B cell (primary cell): ENCODE measurements around the gene ARFGAP2. TPM values are rescaled to one million over a fixed set of nuclear protein-coding genes. Genes with fewer than 3 reads are reported as not detected.

Source experiments
- ATAC-seq: fragments of 200-7000 bp; cut with Tn5 transposase; one replicate; pipeline ENCODE4 v1.10.0; 2021; ENCODE audit warnings: low read depth, mild to moderate bottlenecking, moderate number of reproducible peaks, moderate library complexity
- CTCF ChIA-PET: fragments of 350-600 bp; sonication (Branson Sonifier 250); formaldehyde crosslinking; loops from one replicate; lab custom pipeline; 2021; ENCODE audit warnings: antibody characterized with exemption, inconsistent platforms; lab: Charles Lee
- POLR2A ChIA-PET: fragments of 350-600 bp; sonication (Branson Sonifier 250); formaldehyde crosslinking; loops from one replicate; lab custom pipeline; 2021; ENCODE audit warnings: antibody characterized with exemption; lab: Charles Lee
- DNase-seq: peaks from one replicate; pipeline ENCODE4 v3.0.0; 2013
- H2AFZ ChIP-seq: 2 replicates; pipeline ENCODE4 v1.6.1; 2012; ENCODE audit warnings: mild to moderate bottlenecking, low read depth, low read length; ENCODE audit not compliant: insufficient read depth, poor library complexity, severe bottlenecking
- H3K27ac ChIP-seq, 2 donors: 1 replicate in 1 of 2; 2 replicates in 1 of 2; pipeline ENCODE4 v1.5.1; 2012 to 2013; ENCODE audit warnings: low read length in 2 of 2, mild to moderate bottlenecking in 2 of 2, moderate library complexity in 1 of 2
- H3K27me3 ChIP-seq, 4 experiments: fragments of 200-600 bp in 1 of 4; sonication (generic) in 1 of 4; replicated peaks in 1 of 4; 1 replicate in 2 of 4; 2 replicates in 2 of 4; pipeline versions ENCODE4 v1.6.1 to v1.7.0; 2013 to 2016; ENCODE audit warnings: low read length in 3 of 4, mild to moderate bottlenecking in 2 of 4, mixed read lengths in 1 of 4, moderate library complexity in 1 of 4; ENCODE audit not compliant: insufficient read depth in 4 of 4, control insufficient read depth in 3 of 4; ENCODE audit errors: control extremely low read depth in 1 of 4
- H3K36me3 ChIP-seq, 2 experiments: replicated peaks in 1 of 2; 1 replicate in 1 of 2; 2 replicates in 1 of 2; pipeline versions ENCODE4 v1.6.1 to v1.7.1; 2013; ENCODE audit warnings: low read length in 1 of 2; ENCODE audit not compliant: insufficient read depth in 2 of 2, control insufficient read depth in 1 of 2; ENCODE audit errors: control extremely low read depth in 1 of 2, extremely low read depth in 1 of 2
- H3K4me1 ChIP-seq, 2 donors: fragments of 200-600 bp in 1 of 2; sonication (generic) in 1 of 2; 1 replicate in 1 of 2; 2 replicates in 1 of 2; pipeline versions ENCODE4 v1.5.1 to v1.6.1; 2013 to 2017; ENCODE audit warnings: low read length in 2 of 2; ENCODE audit not compliant: control insufficient read depth in 2 of 2, insufficient read depth in 2 of 2
- H3K4me2 ChIP-seq: replicated peaks from 2 replicates; pipeline ENCODE3; 2012; ENCODE audit warnings: mild to moderate bottlenecking, low read depth, low read length; ENCODE audit not compliant: poor library complexity, severe bottlenecking
- H3K4me3 ChIP-seq, 5 experiments: fragments of 200-600 bp in 1 of 5; sonication (generic) in 1 of 5; 1 replicate in 3 of 5; 2 replicates in 2 of 5; pipeline versions ENCODE4 v1.5.1 to v1.7.0; 2011 to 2016; ENCODE audit warnings: low read length in 4 of 5, mild to moderate bottlenecking in 4 of 5, low read depth in 2 of 5, control low read depth in 1 of 5, moderate library complexity in 1 of 5; ENCODE audit not compliant: insufficient read depth in 1 of 5; ENCODE audit errors: control extremely low read depth in 1 of 5, extremely low read depth in 1 of 5
- H3K79me2 ChIP-seq: fragments of 200-600 bp; sonication (generic); one replicate; pipeline ENCODE4 v1.6.0; 2016; ENCODE audit warnings: low read length; ENCODE audit not compliant: control insufficient read depth, insufficient read depth
- H3K9ac ChIP-seq: fragments of 200-600 bp; sonication (generic); 2 replicates; pipeline ENCODE4 v1.6.1; 2017; ENCODE audit warnings: mild to moderate bottlenecking, low read length, moderate library complexity
- H3K9me3 ChIP-seq, 3 donors: one replicate each; pipeline versions ENCODE4 v1.6.1 to v1.7.1; 2013; ENCODE audit warnings: low read length in 2 of 3; ENCODE audit not compliant: control insufficient read depth in 2 of 3, insufficient read depth in 1 of 3; ENCODE audit errors: control extremely low read depth in 1 of 3
- H4K20me1 ChIP-seq: 2 replicates; pipeline ENCODE4 v1.6.0; 2012; ENCODE audit warnings: mild to moderate bottlenecking, low read length; ENCODE audit not compliant: insufficient read depth, control insufficient read depth, poor library complexity, severe bottlenecking
- H3K27ac Mint-ChIP-seq: one replicate; pipeline ENCODE4 v1.8.0; 2021; ENCODE audit warnings: mixed read lengths
- H3K27me3 Mint-ChIP-seq: one replicate; pipeline ENCODE4 v1.8.0; 2021; ENCODE audit warnings: mixed read lengths
- H3K4me1 Mint-ChIP-seq: one replicate; pipeline ENCODE4 v1.8.0; 2021; ENCODE audit warnings: mixed read lengths
- H3K4me3 Mint-ChIP-seq: one replicate; pipeline ENCODE4 v1.8.0; 2021; ENCODE audit warnings: mixed read lengths
- H3K9me3 Mint-ChIP-seq: one replicate; pipeline ENCODE4 v1.8.0; 2022; ENCODE audit warnings: mixed read lengths; ENCODE audit not compliant: insufficient read depth
- WGBS: methylation state at CpG from one replicate; pipeline ENCODE4 v1.1.5; 2013; ENCODE audit warnings: missing lambda C conversion rate; ENCODE audit not compliant: insufficient coverage; 5-methylcytosine and 5-hydroxymethylcytosine counted together
- intact Hi-C: fragments of 100-400 bp; cut with micrococcal nuclease; formaldehyde crosslinking; loops from one replicate; pipeline ENCODE4 v1.10.0; 2022
- polyA plus RNA-seq: library from polyadenylated mRNA; depleted of rRNA; stranded (reverse); fragments of >200 nt; gene quantifications from 2 replicates; pipeline ENCODE4 v1.2.3, GENCODE V29; 2012
- total RNA-seq, 2 donors: library from RNA; stranded (reverse); fragments of 120-200 nt in 1 of 2; gene quantifications; 1 replicate in 1 of 2; 2 replicates in 1 of 2; pipeline versions ENCODE4 v1.2.3 to v1.2.4, GENCODE V29; 2013 to 2022
- TF ChIP-seq, protein P1 (sequence below): fragments of 200-600 bp; IDR thresholded peaks from one replicate; pipeline ENCODE4 v1.8.0; 2022; ENCODE audit warnings: antibody characterized with exemption, mild to moderate bottlenecking

ARFGAP2 gene
- total and polyA plus RNA-seq, 2 donors (not counting 1 experiment from before 2014, with no cell fraction given): 141 to 200 TPM

DNA sequence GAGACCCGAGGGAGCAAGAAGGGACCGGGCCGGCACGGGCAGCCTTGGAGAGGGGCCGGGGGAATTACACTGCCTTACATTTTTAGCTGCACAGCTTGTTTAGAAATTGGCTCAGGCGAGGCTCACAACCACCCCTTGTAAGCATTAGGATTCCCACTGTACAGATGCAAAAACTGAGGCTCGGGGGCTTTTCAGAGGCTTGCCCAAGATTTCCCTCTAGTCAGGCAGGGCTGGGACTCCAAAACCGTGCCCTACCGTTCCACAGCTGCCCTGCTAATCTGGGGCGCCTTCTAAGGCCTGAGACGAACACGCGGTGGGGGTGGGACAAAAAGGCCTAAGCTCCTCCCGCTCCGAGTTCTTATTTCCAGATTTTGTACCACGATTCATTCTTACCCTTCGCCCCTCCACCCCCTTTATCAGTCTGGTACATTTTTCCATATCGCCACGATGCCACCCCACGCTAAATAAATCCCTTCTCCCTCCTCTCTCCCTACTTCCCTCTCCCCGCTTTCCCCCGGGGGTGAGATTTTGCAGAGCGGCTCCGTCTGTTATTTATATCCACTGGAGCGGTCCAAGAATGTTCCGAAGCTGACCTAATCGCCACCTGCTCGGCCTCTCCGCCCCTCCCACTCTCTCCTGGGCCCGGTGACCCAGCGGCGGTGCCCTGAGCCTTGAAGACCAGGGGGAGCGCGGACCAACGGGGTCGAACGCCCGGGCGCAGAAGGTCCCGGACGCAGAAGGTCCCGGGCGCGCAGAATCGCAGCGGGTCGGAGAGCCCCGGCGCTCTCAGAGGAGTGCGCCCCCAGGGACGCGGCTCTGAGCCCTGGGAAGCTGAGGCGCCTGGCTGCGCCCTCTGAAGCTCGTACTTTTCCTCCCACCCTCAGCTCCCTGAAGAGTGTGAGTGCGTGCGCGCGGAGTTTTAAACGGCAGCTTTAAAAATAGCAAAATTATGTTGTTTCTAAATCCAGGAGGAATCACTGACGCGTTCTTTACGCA, 10.3 kb upstream of the ARFGAP2 start:
- Histone ChIP-seq H4K20me1 (no peaks in the 10 kb centered on the region), H3K36me3 (no peaks in the 10 kb centered on the region), H3K27ac (no peak overlapping the region), H3K79me2 (no peaks in the 10 kb centered on the region), H3K27me3 (peaks cover 0 to 44% (median 15%) of the 10 kb centered on the region in 4 experiments), H3K9me3 (peaks cover 0 to 13% (median 0%) of the 10 kb centered on the region in 3 donors), H3K4me3 (peak overlapping the region in 4 of 5 experiments; percentile 30 to 65 (median 52)), H3K4me1 (peaks cover 19 to 24% of the 10 kb centered on the region in 2 donors), H2AFZ (peak overlapping the region; percentile 80), H3K4me2 (peak overlapping the region; percentile 94), H3K9ac (peak overlapping the region; percentile 65)
- Mint-ChIP-seq H3K27me3 (peaks cover 19% of the 10 kb centered on the region), H3K9me3 (no peaks in the 10 kb centered on the region), H3K4me1 (peaks cover 12% of the 10 kb centered on the region), H3K4me3 (peak overlapping the region; percentile 87), H3K27ac (peak overlapping the region; percentile 2)
- ATAC-seq (peak; percentile 59), DNase-seq (peak; percentile 65)
- intact Hi-C loops: loop anchor here (1.0 to 2.0 kb wide), 3 partner anchors 10 to 62 kb away; partner anchors contain the start of genes ACP2 and DDB2
- TF ChIP-seq, protein P1, sequence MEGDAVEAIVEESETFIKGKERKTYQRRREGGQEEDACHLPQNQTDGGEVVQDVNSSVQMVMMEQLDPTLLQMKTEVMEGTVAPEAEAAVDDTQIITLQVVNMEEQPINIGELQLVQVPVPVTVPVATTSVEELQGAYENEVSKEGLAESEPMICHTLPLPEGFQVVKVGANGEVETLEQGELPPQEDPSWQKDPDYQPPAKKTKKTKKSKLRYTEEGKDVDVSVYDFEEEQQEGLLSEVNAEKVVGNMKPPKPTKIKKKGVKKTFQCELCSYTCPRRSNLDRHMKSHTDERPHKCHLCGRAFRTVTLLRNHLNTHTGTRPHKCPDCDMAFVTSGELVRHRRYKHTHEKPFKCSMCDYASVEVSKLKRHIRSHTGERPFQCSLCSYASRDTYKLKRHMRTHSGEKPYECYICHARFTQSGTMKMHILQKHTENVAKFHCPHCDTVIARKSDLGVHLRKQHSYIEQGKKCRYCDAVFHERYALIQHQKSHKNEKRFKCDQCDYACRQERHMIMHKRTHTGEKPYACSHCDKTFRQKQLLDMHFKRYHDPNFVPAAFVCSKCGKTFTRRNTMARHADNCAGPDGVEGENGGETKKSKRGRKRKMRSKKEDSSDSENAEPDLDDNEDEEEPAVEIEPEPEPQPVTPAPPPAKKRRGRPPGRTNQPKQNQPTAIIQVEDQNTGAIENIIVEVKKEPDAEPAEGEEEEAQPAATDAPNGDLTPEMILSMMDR: no peak
- ChIA-PET CTCF (interaction anchor here (0.8 to 2.4 kb wide), 6 partner anchors 9 to 225 kb away, joined by 3 to 7 read pairs (median 6); partner anchors contain the start of gene DDB2), POLR2A (interaction anchor here (0.5 to 2.1 kb wide), 3 partner anchors 28 to 62 kb away, joined by 3 to 10 read pairs (median 4); partner anchors contain the start of genes ACP2 and DDB2)
- 1% methylated on average over 54 of the region's 63 CpGs for WGBS
